Inflammatory macrophage (primary cell): ENCODE measurements around the gene GON4L.
A peak's percentile ranks its signal among the peaks of the same experiment; 100 is the strongest.
"Not testable (repeated sequence)": the region's sequence is repeated elsewhere in the genome, so short reads cannot be mapped to it uniquely, and the experiment has no call there.

Experiments used
- DNase-seq, 2 donors: peaks; one replicate each; pipeline ENCODE4 v3.0.0-alpha.2; 2020 to 2022

Gene GON4L

GRCh38 chr1:155827450-155827849 is 29.6 kb downstream of the GON4L start:
- no peak for DNase-seq

- DNase-seq: no peak
Observed at GRCh38 chr1:155816351-155816750, 40.7 kb downstream of the GON4L start.

- no peak for DNase-seq
Observed at GRCh38 chr1:155813672-155814071, 43.3 kb downstream of the GON4L start.

- DNase-seq: no peak
Observed at GRCh38 chr1:155812878-155813277, 44.1 kb downstream of the GON4L start.

GRCh38 chr1:155809088-155809487 is 47.9 kb downstream of the GON4L start:
- DNase-seq: peak in 1 of 2 donors; percentile 15

GRCh38 chr1:155801149-155801548 is 55.9 kb downstream of the GON4L start:
- DNase-seq: no peak

- not testable (repeated sequence) for DNase-seq
Observed at GRCh38 chr1:155795618-155796017, 61.4 kb downstream of the GON4L start.

- DNase-seq: no peak
Observed at GRCh38 chr1:155794605-155795245, 62.3 kb downstream of the GON4L start.

GRCh38 chr1:155793213-155793612 is 63.8 kb downstream of the GON4L start:
- DNase-seq: no peak

GRCh38 chr1:155777582-155777981 is 79.4 kb downstream of the GON4L start:
- no peak for DNase-seq

- peak; percentile 41 to 56 for DNase-seq
Observed at GRCh38 chr1:155776414-155776813, 80.6 kb downstream of the GON4L start.

GRCh38 chr1:155773221-155773620 is 83.8 kb downstream of the GON4L start:
- DNase-seq: no peak

GRCh38 chr1:155769257-155769656 is 87.8 kb downstream of the GON4L start:
- DNase-seq: no peak

- not testable (repeated sequence) for DNase-seq
Observed at GRCh38 chr1:155767399-155767989, 89.5 kb downstream of the GON4L start.

GRCh38 chr1:155763989-155764388 is 93.0 kb downstream of the GON4L start:
- peak; percentile 11 to 13 for DNase-seq

GRCh38 chr1:155763090-155763815 is 93.8 kb downstream of the GON4L start:
- peak; percentile 35 to 47 for DNase-seq

GRCh38 chr1:155761736-155762405 is 95.1 kb downstream of the GON4L start:
- no peak for DNase-seq

GRCh38 chr1:155760751-155761475 is 96.1 kb downstream of the GON4L start:
- DNase-seq: no peak

GRCh38 chr1:155759966-155760630 is 96.9 kb downstream of the GON4L start:
- DNase-seq: no peak

GRCh38 chr1:155759017-155759416 is 98.0 kb downstream of the GON4L start:
- not testable (repeated sequence) for DNase-seq

GRCh38 chr1:155748141-155748540 is 108.9 kb downstream of the GON4L start:
- not testable (repeated sequence) for DNase-seq

- not testable (repeated sequence) for DNase-seq
Observed at GRCh38 chr1:155747586-155747985, 109.4 kb downstream of the GON4L start.
